H9 (cell line): ENCODE measurements around the gene CD47. TPM values are rescaled to one million over a fixed set of nuclear protein-coding genes. Genes with fewer than 3 reads are reported as not detected.

Experiments
- DNase-seq: peaks from one replicate; pipeline ENCODE4 v3.0.0-alpha.2; 2017
- H2AFZ ChIP-seq: one replicate; pipeline ENCODE4 v1.6.1; 2013; ENCODE audit warnings: mild to moderate bottlenecking, low read length, control low read depth, moderate library complexity
- H2AK5ac ChIP-seq: 2 replicates; pipeline ENCODE4 v1.6.1; 2013; ENCODE audit warnings: low read length, control low read depth, mixed read lengths; ENCODE audit not compliant: insufficient read length
- H2BK120ac ChIP-seq: one replicate; pipeline ENCODE4 v1.6.1; 2013; ENCODE audit warnings: low read depth, mild to moderate bottlenecking, low read length, control low read depth, inconsistent platforms; ENCODE audit not compliant: poor library complexity, severe bottlenecking
- H2BK12ac ChIP-seq: 2 replicates; pipeline ENCODE4 v1.6.1; 2013; ENCODE audit warnings: low read length, control low read depth, mixed read lengths, low read depth; ENCODE audit not compliant: insufficient read length
- H2BK15ac ChIP-seq: 2 replicates; pipeline ENCODE4 v1.6.1; 2013; ENCODE audit warnings: low read depth, low read length, control low read depth
- H2BK20ac ChIP-seq: one replicate; pipeline ENCODE4 v1.6.1; 2013; ENCODE audit warnings: low read depth, mild to moderate bottlenecking, low read length, control low read depth, inconsistent platforms; ENCODE audit not compliant: poor library complexity, severe bottlenecking
- H2BK5ac ChIP-seq: 2 replicates; pipeline ENCODE4 v1.6.1; 2013; ENCODE audit warnings: low read length, control low read depth, mixed read lengths; ENCODE audit not compliant: insufficient read length
- H3K14ac ChIP-seq: 2 replicates; pipeline ENCODE4 v1.6.1; 2013; ENCODE audit warnings: low read length, control low read depth; ENCODE audit not compliant: insufficient read depth
- H3K18ac ChIP-seq: 2 replicates; pipeline ENCODE4 v1.6.1; 2013; ENCODE audit warnings: low read depth, mild to moderate bottlenecking, mixed read lengths, low read length, control low read depth; ENCODE audit not compliant: insufficient read length
- H3K23ac ChIP-seq: 2 replicates; pipeline ENCODE4 v1.6.1; 2013; ENCODE audit warnings: low read length, control low read depth, mixed read lengths, low read depth; ENCODE audit not compliant: insufficient read length
- H3K23me2 ChIP-seq: 2 replicates; pipeline ENCODE4 v1.6.1; 2013; ENCODE audit warnings: low read depth, mild to moderate bottlenecking, mixed read lengths, low read length, control low read depth; ENCODE audit not compliant: insufficient read length, poor library complexity, severe bottlenecking
- H3K27ac ChIP-seq: 2 replicates; pipeline ENCODE4 v1.5.1; 2013; ENCODE audit warnings: low read length, control low read depth, mixed read lengths, low read depth; ENCODE audit not compliant: insufficient read length
- H3K27me3 ChIP-seq: 2 replicates; pipeline ENCODE4 v1.6.1; 2013; ENCODE audit warnings: low read length, control low read depth, inconsistent platforms; ENCODE audit not compliant: insufficient read depth
- H3K4ac ChIP-seq: 2 replicates; pipeline ENCODE4 v1.6.1; 2013; ENCODE audit warnings: low read depth, mild to moderate bottlenecking, control low read depth, inconsistent platforms, low read length, moderate library complexity
- H3K4me1 ChIP-seq: 2 replicates; pipeline ENCODE4 v1.6.1; 2013; ENCODE audit warnings: low read length, control low read depth, inconsistent platforms; ENCODE audit not compliant: insufficient read depth
- H3K4me2 ChIP-seq: 2 replicates; pipeline ENCODE4 v1.6.1; 2013; ENCODE audit warnings: low read length, control low read depth, mixed read lengths; ENCODE audit not compliant: insufficient read length, insufficient read depth
- H3K56ac ChIP-seq: 2 replicates; pipeline ENCODE4 v1.6.1; 2013; ENCODE audit warnings: low read depth, mild to moderate bottlenecking, mixed read lengths, low read length, control low read depth; ENCODE audit not compliant: insufficient read length
- H3K79me1 ChIP-seq: 2 replicates; pipeline ENCODE4 v1.6.1; 2013; ENCODE audit warnings: low read depth, mild to moderate bottlenecking, moderate library complexity, low read length, control low read depth, inconsistent platforms; ENCODE audit not compliant: insufficient read depth, poor library complexity, severe bottlenecking
- H3K79me2 ChIP-seq: 2 replicates; pipeline ENCODE4 v1.6.1; 2013; ENCODE audit warnings: low read length, control low read depth, inconsistent platforms; ENCODE audit not compliant: insufficient read depth
- H3K9ac ChIP-seq: 2 replicates; pipeline ENCODE4 v1.6.1; 2013; ENCODE audit warnings: low read length, control low read depth, mixed read lengths; ENCODE audit not compliant: insufficient read length; ENCODE audit errors: extremely low read depth
- H3K9me3 ChIP-seq: one replicate; pipeline ENCODE4 v1.6.1; 2013; ENCODE audit warnings: low read depth, low read length, inconsistent platforms; ENCODE audit not compliant: control insufficient read depth
- H3T11ph ChIP-seq: one replicate; pipeline ENCODE4 v1.6.1; 2013; ENCODE audit warnings: mild to moderate bottlenecking, low read length, control low read depth, inconsistent platforms
- H4K20me1 ChIP-seq: one replicate; pipeline ENCODE4 v1.6.1; 2013; ENCODE audit not compliant: control insufficient read depth, insufficient read length, insufficient read depth
- H4K5ac ChIP-seq: 2 replicates; pipeline ENCODE4 v1.6.1; 2013; ENCODE audit warnings: low read depth, mild to moderate bottlenecking, mixed read lengths, low read length, control low read depth; ENCODE audit not compliant: insufficient read length
- H4K8ac ChIP-seq: replicated peaks from 2 replicates; pipeline ENCODE4 v1.6.1; 2013; ENCODE audit warnings: low read length, control low read depth, mixed read lengths, low read depth; ENCODE audit not compliant: insufficient read length
- H4K91ac ChIP-seq: 2 replicates; pipeline ENCODE4 v1.6.1; 2013; ENCODE audit warnings: low read depth, mild to moderate bottlenecking, moderate library complexity, mixed read lengths, low read length, control low read depth; ENCODE audit not compliant: insufficient read length
- H3K27ac Mint-ChIP-seq, 3 experiments: 2 replicates in 2 of 3; 3 replicates in 1 of 3; pipeline ENCODE4 v1.8.0; 2020 to 2021; ENCODE audit warnings: mixed read lengths in 3 of 3, mild to moderate bottlenecking in 1 of 3, moderate library complexity in 1 of 3
- H3K27me3 Mint-ChIP-seq: 2 replicates; pipeline ENCODE4 v1.8.0; 2021; ENCODE audit warnings: low read depth, mild to moderate bottlenecking, moderate library complexity, mixed read lengths
- H3K36me3 Mint-ChIP-seq, 3 experiments: 2 replicates in 2 of 3; 3 replicates in 1 of 3; pipeline ENCODE4 v1.8.0; 2020 to 2021; ENCODE audit warnings: low read depth in 3 of 3, mixed read lengths in 3 of 3; ENCODE audit not compliant: insufficient read depth in 1 of 3
- H3K4me1 Mint-ChIP-seq, 2 experiments: 2 replicates each; pipeline ENCODE4 v1.8.0; 2020; ENCODE audit warnings: mixed read lengths in 2 of 2
- H3K4me3 Mint-ChIP-seq, 2 experiments: 2 replicates in 1 of 2; 3 replicates in 1 of 2; pipeline ENCODE4 v1.8.0; 2020 to 2021; ENCODE audit warnings: mild to moderate bottlenecking in 2 of 2, mixed read lengths in 2 of 2, moderate library complexity in 1 of 2
- H3K9me3 Mint-ChIP-seq, 2 experiments: 2 replicates in 1 of 2; 3 replicates in 1 of 2; pipeline ENCODE4 v1.8.0; 2020; ENCODE audit warnings: mild to moderate bottlenecking in 2 of 2, mixed read lengths in 2 of 2, moderate library complexity in 1 of 2
- CTCF ChIP-seq: fragments of 200-600 bp; sonication (generic); conservative IDR thresholded peaks from 3 replicates; pipeline ENCODE4 v1.8.0; 2021; ENCODE audit warnings: antibody characterized with exemption, mild to moderate bottlenecking
- WGBS: extraction: QIAGEN DNeasy Blood & Tissue Kit; methylation state at CpG from one replicate; pipeline ENCODE4 v1.1.7; 2013; ENCODE audit warnings: missing lambda C conversion rate, low lambda C conversion rate, mixed read lengths; ENCODE audit not compliant: insufficient read length; ENCODE audit errors: extremely low coverage; 5-methylcytosine and 5-hydroxymethylcytosine counted together
- total RNA-seq: library from RNA; stranded (reverse); gene quantifications from 2 replicates; pipeline ENCODE4 v1.2.1, GENCODE V29; 2021

CD47 gene
- total RNA-seq, 1 experiment from 2014 or later, result 15.4 TPM

GRCh38 chr3:108024146-108024850 lies 66.5 kb downstream of the CD47 start:
- Histone ChIP-seq H3K79me1 (no peaks in the 10 kb centered on the region), H2BK5ac (no peak overlapping the region), H2BK12ac (no peak overlapping the region), H4K8ac (no peak overlapping the region), H3K23me2 (no peaks in the 10 kb centered on the region), H2BK15ac (no peak overlapping the region), H4K91ac (no peak overlapping the region), H2BK20ac (no peak overlapping the region), H3K23ac (no peak overlapping the region), H3K18ac (no peak overlapping the region), H3K4me2 (no peak overlapping the region), H3T11ph (no peak overlapping the region), H3K27me3 (no peaks in the 10 kb centered on the region), H3K4ac (no peak overlapping the region), H3K14ac (no peak overlapping the region), H3K4me1 (no peaks in the 10 kb centered on the region), H4K20me1 (no peaks in the 10 kb centered on the region), H2BK120ac (no peak overlapping the region), H4K5ac (no peak overlapping the region), H2AFZ (no peak overlapping the region), H3K56ac (no peak overlapping the region), H3K9ac (no peak overlapping the region), H2AK5ac (no peak overlapping the region), H3K9me3 (no peaks in the 10 kb centered on the region), H3K27ac (no peak overlapping the region), H3K79me2 (no peaks in the 10 kb centered on the region)
- no peak for TF ChIP-seq CTCF
- Mint-ChIP-seq H3K27me3 (no peaks in the 10 kb centered on the region), H3K4me1 (peaks cover 18 to 35% of the 10 kb centered on the region in 2 experiments), H3K4me3 (no peak overlapping the region), H3K36me3 (peaks cover 3 to 4% (median 3%) of the 10 kb centered on the region in 3 experiments; a peak in 4 of 7 replicates), H3K9me3 (peaks cover 2 to 14% of the 10 kb centered on the region in 2 experiments; a peak in 3 of 5 replicates), H3K27ac (no peak overlapping the region)
- WGBS, result no CpG with 5 or more reads among the region's 6 CpGs
- no peak for DNase-seq
